Neuronal stem cell (in vitro differentiated cells): ENCODE data around the gene SLC51B.

Experiments used
- DNase-seq: peaks from one replicate; pipeline ENCODE4 v3.0.0-alpha.2; 2013; ENCODE audit warnings: low spot score
- H2AFZ ChIP-seq: one replicate; pipeline ENCODE4 v1.6.1; 2013; ENCODE audit warnings: mild to moderate bottlenecking, low read length, inconsistent platforms
- H2AK5ac ChIP-seq: 2 replicates; pipeline ENCODE4 v1.6.1; 2013; ENCODE audit warnings: low read depth, mild to moderate bottlenecking, inconsistent platforms, low read length, moderate library complexity, mixed read lengths
- H2BK120ac ChIP-seq: 2 replicates; pipeline ENCODE4 v1.6.1; 2013; ENCODE audit warnings: low read depth, mild to moderate bottlenecking, inconsistent platforms, low read length, moderate library complexity, mixed read lengths
- H2BK12ac ChIP-seq: one replicate; pipeline ENCODE4 v1.6.1; 2013; ENCODE audit warnings: low read length, inconsistent platforms
- H2BK15ac ChIP-seq: 2 replicates; pipeline ENCODE4 v1.6.1; 2013; ENCODE audit warnings: mild to moderate bottlenecking, low read length, inconsistent platforms, mixed read lengths
- H2BK5ac ChIP-seq: one replicate; pipeline ENCODE4 v1.6.1; 2013; ENCODE audit warnings: inconsistent platforms, mild to moderate bottlenecking, low read length, moderate library complexity
- H3K14ac ChIP-seq: one replicate; pipeline ENCODE4 v1.6.1; 2013; ENCODE audit warnings: low read length, inconsistent platforms
- H3K18ac ChIP-seq: 2 replicates; pipeline ENCODE4 v1.6.1; 2013; ENCODE audit warnings: low read length, inconsistent platforms
- H3K23ac ChIP-seq: 2 replicates; pipeline ENCODE4 v1.6.1; 2013; ENCODE audit warnings: low read depth, mild to moderate bottlenecking, mixed read lengths, low read length, inconsistent platforms; ENCODE audit not compliant: poor library complexity
- H3K27ac ChIP-seq: replicated peaks from 3 replicates; pipeline ENCODE4 v1.5.1; 2013; ENCODE audit warnings: low read length, inconsistent platforms
- H3K27me3 ChIP-seq, 3 experiments: 2 replicates each; pipeline ENCODE4 v1.6.1; 2013; ENCODE audit warnings: low read length in 3 of 3, mild to moderate bottlenecking in 2 of 3, inconsistent platforms in 1 of 3, low read depth in 1 of 3, mixed read lengths in 1 of 3, moderate library complexity in 1 of 3; ENCODE audit not compliant: control insufficient read depth in 3 of 3, insufficient read depth in 3 of 3
- H3K36me3 ChIP-seq, 2 donors: replicated peaks in 1 of 2; 2 replicates each; pipeline ENCODE4 v1.6.1; 2013; ENCODE audit warnings: low read length in 2 of 2; ENCODE audit not compliant: control insufficient read depth in 2 of 2, insufficient read depth in 2 of 2
- H3K4ac ChIP-seq: 2 replicates; pipeline ENCODE4 v1.6.1; 2013; ENCODE audit warnings: inconsistent platforms, mild to moderate bottlenecking, low read length, moderate library complexity
- H3K4me1 ChIP-seq, 2 donors: 1 replicate in 1 of 2; 2 replicates in 1 of 2; pipeline ENCODE4 v1.6.1; 2013; ENCODE audit warnings: low read length in 2 of 2, low read depth in 1 of 2; ENCODE audit not compliant: control insufficient read depth in 2 of 2, insufficient read depth in 1 of 2
- H3K4me2 ChIP-seq: one replicate; pipeline ENCODE4 v1.6.1; 2013; ENCODE audit warnings: mild to moderate bottlenecking, low read length, inconsistent platforms; ENCODE audit not compliant: insufficient read depth, poor library complexity, severe bottlenecking
- H3K4me3 ChIP-seq, 2 donors: 2 replicates each; pipeline ENCODE4 v1.5.1; 2013; ENCODE audit warnings: low read length in 2 of 2, mild to moderate bottlenecking in 2 of 2, inconsistent platforms in 1 of 2, moderate library complexity in 1 of 2
- H3K79me1 ChIP-seq: one replicate; pipeline ENCODE4 v1.6.1; 2013; ENCODE audit warnings: low read depth, mild to moderate bottlenecking, inconsistent platforms, low read length, moderate library complexity
- H3K9ac ChIP-seq: one replicate; pipeline ENCODE4 v1.6.1; 2013; ENCODE audit warnings: mild to moderate bottlenecking, low read depth, low read length, inconsistent platforms; ENCODE audit not compliant: poor library complexity
- H3K9me3 ChIP-seq, 2 donors: replicated peaks in 1 of 2; 2 replicates each; pipeline versions ENCODE3 to v1.6.1; 2013; ENCODE audit warnings: low read length in 2 of 2, mild to moderate bottlenecking in 2 of 2, inconsistent platforms in 1 of 2, low read depth in 1 of 2, mixed read lengths in 1 of 2, moderate library complexity in 1 of 2; ENCODE audit not compliant: control insufficient read depth in 2 of 2, insufficient read depth in 1 of 2
- H4K8ac ChIP-seq: one replicate; pipeline ENCODE4 v1.6.1; 2013; ENCODE audit warnings: low read depth, mild to moderate bottlenecking, inconsistent platforms, low read length, moderate library complexity
- H4K91ac ChIP-seq: one replicate; pipeline ENCODE4 v1.6.1; 2013; ENCODE audit warnings: low read length, low read depth, mild to moderate bottlenecking, inconsistent platforms; ENCODE audit not compliant: poor library complexity
- WGBS, 2 donors: extraction: QIAGEN DNeasy Blood & Tissue Kit; methylation state at CpG; one replicate each; pipeline ENCODE4 v1.1.7; 2013; ENCODE audit warnings: missing lambda C conversion rate in 2 of 2, mixed read lengths in 1 of 2; ENCODE audit not compliant: insufficient read length in 2 of 2, insufficient replicate concordance in 1 of 2; ENCODE audit errors: extremely low coverage in 2 of 2; 5-methylcytosine and 5-hydroxymethylcytosine counted together

SLC51B gene

GRCh38 chr15:65101891-65102708 is 56.9 kb downstream of the SLC51B start:
- WGBS, 2 donors: no CpG with 5 or more reads among the region's 75 CpGs
- Histone ChIP-seq H4K8ac (no peak overlapping the region), H2BK120ac (no peak overlapping the region), H3K4me1 (peaks cover 0 to 3% of the 10 kb centered on the region in 2 donors), H3K27ac (no peak overlapping the region), H2BK15ac (peak overlapping the region; percentile 60), H2AFZ (no peak overlapping the region), H3K4me3 (peak overlapping the region in 1 of 2 donors; percentile 71), H3K27me3 (peaks cover 0 to 9% (median 0%) of the 10 kb centered on the region in 3 experiments), H3K79me1 (peaks cover 2% of the 10 kb centered on the region), H3K18ac (peak overlapping the region; percentile 80), H3K14ac (peak overlapping the region; percentile 86), H2AK5ac (peak overlapping the region; percentile 61), H3K36me3 (peaks cover 4 to 54% of the 10 kb centered on the region in 2 donors), H2BK12ac (no peak overlapping the region), H3K9ac (peak overlapping the region; percentile 78), H3K9me3 (no peaks in the 10 kb centered on the region), H3K4ac (no peak overlapping the region), H3K4me2 (peak overlapping the region; percentile 79), H2BK5ac (no peak overlapping the region), H3K23ac (peak overlapping the region; percentile 82), H4K91ac (no peak overlapping the region)
- no peak for DNase-seq

- Histone ChIP-seq H2BK15ac (no peak overlapping the region), H3K27ac (no peak overlapping the region), H3K4ac (no peak overlapping the region), H3K4me1 (peaks cover 0 to 3% of the 10 kb centered on the region in 2 donors), H3K14ac (no peak overlapping the region), H3K36me3 (peaks cover 4 to 50% of the 10 kb centered on the region in 2 donors), H3K79me1 (peaks cover 2% of the 10 kb centered on the region), H3K9ac (no peak overlapping the region), H2BK5ac (no peak overlapping the region), H4K91ac (no peak overlapping the region), H2AFZ (no peak overlapping the region), H3K9me3 (no peaks in the 10 kb centered on the region), H2BK120ac (no peak overlapping the region), H2BK12ac (no peak overlapping the region), H3K23ac (no peak overlapping the region), H2AK5ac (no peak overlapping the region), H3K4me2 (no peak overlapping the region), H4K8ac (no peak overlapping the region), H3K27me3 (peaks cover 0 to 9% (median 0%) of the 10 kb centered on the region in 3 experiments), H3K4me3 (no peak overlapping the region), H3K18ac (no peak overlapping the region)
- DNase-seq: no peak
- WGBS, 2 donors: no CpG with 5 or more reads among the region's 3 CpGs
These were observed 57.7 kb downstream of the SLC51B start for GRCh38 chr15:65102912-65103311.
